Hepatocyte (in vitro differentiated cells): ENCODE results near the gene FHIP1A.

Experiments used
- CTCF ChIP-seq: fragments of 200-600 bp; sonication (generic); IDR thresholded peaks from 2 replicates; pipeline ENCODE4 v1.5.1; 2016; ENCODE audit warnings: antibody characterized with exemption, mild to moderate bottlenecking; ENCODE audit not compliant: poor library complexity
- EZH2 ChIP-seq: fragments of 200-600 bp; sonication (generic); IDR thresholded peaks from 2 replicates; pipeline ENCODE4 v1.6.1; 2016; ENCODE audit warnings: antibody characterized with exemption, mild to moderate bottlenecking, borderline replicate concordance
- EZH2phosphoT487 ChIP-seq: fragments of 200-600 bp; sonication (generic); IDR thresholded peaks from one replicate; pipeline ENCODE4 v1.6.1; 2018; ENCODE audit warnings: antibody characterized with exemption, mild to moderate bottlenecking, low read depth, moderate library complexity; ENCODE audit not compliant: unreplicated experiment, severe bottlenecking

GRCh38 chr4:151455212-151455611 lies 46.2 kb downstream of the FHIP1A start:
- no peak for TF ChIP-seq CTCF
- TF ChIP-seq EZH2, result no peak
- TF ChIP-seq EZH2phosphoT487, result no peak
